SW480 (cell line): ENCODE data around the gene OTUD5.
A peak's percentile ranks its signal among the peaks of the same experiment; 100 is the strongest.

ENCODE experiments used
- DNase-seq: peaks from one replicate; pipeline ENCODE4 v3.0.0-alpha.2; 2016; ENCODE audit warnings: low spot score

Gene OTUD5

DNA sequence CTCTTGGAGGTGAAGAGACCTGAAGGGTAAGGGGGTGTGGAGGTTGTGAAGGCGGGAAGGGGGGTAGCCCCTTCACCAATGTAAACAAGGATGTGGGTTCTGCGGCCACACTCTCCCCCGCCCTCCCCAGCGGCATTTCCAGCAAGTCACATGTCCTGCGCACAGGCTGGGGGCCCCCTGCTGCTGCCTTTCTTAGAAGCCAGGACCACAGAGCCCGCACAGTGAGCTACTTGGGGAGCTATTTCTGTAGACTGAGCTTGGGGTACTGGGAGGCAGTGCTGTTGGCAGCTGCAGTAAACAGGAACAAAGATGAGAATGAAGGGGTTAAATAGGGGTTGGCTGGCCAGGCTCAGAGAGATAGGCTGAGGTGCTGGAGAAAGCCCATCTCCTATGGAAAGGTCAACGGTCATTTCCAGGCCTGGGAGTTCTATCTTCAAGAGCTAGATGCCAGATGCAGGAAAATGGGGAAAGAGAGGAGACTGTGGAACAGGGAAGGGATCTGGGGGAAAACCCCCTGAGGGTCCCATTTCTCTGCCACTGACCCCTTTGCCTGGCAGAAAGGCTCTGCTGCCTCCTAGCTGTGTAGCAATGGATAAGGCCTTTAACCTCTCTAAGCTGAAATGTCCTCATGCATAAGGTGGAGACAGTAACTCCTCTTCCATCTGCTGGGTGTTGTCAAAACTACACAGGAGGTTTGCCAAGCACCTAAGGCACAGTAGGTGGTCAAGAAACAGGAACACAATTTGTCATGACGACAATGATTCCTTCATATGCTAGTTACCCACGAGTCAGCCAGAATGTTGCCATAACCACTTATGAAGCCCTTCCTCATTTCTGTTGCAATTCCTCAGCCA, 20.1 kb downstream of the OTUD5 start:
- no peak for DNase-seq

DNA sequence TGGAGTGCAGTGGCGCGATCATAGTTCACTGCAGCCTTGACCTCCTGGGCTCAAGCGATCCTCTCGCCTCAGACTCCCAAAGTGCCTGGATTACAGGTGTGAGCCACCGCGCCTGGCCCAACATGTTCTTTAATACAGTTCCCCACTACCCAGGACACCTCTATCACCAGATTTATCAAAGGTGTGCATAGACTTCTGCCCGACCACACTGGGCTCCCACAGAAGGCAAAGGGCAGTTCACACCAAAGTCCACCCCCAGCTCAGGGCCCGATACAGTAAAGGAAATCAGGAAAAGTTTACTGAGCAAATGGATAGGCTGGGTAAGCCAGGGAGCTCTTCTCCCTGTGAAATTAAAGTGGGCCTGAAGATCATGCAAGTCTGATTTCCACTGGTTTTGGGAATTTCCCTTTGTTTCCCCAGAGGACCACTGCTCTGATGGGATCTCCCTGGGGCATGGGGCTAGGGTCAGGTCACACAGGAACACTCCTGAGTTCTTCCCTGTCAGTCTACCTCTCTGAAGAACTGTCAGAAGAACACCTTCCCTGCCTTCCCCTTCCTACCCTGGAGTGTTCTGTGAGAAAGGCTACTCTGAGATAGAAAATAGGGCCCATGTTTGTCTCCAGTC, 20.9 kb downstream of the OTUD5 start:
- DNase-seq: no peak

GRCh38 chrX:48935301-48935670, 22.1 kb downstream of the OTUD5 start:
- DNase-seq: no peak

GRCh38 chrX:48934581-48935300, 22.7 kb downstream of the OTUD5 start:
- DNase-seq: no peak

DNA sequence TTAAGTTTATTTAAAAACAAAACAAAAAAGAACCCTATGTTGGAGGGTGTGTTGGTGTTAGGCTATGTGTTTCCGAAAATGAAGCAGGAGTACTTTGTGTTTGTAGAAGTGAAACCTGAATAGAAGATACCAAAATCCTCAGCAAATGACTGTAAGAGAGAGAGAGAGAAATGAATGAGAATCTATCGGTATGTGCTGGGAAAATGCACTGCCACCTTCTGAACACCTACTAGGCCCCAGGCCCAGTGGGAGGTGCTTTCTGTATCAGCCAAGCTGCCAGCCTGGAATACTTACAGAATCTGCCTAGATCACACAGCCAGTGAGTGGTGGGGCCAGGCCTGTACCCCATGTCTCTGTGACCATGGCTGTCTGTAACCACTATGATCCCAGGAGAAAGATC, 23.6 kb downstream of the OTUD5 start:
- DNase-seq: no peak

- DNase-seq: no peak
These were observed 29.5 kb downstream of the OTUD5 start for GRCh38 chrX:48927736-48928382.

DNA sequence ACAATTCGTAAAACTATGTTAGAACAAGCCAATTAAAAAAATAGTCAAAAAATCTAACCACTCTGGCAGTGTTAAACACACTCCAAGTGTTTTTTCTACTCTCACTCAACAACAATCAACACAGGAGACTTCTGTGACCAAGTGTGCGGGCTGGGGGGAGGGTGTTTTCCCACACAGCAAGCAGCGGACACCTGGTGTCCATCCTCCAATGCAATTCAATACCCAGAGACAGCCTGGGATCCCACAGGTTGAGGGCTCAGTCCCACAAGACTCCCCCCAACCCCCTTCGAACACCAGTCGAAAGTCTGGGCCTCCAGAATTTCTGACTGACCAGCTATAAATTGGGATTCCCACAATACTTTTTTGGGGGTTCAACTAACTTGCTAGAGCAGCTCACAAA, 30.3 kb downstream of the OTUD5 start:
- DNase-seq: no peak

DNA sequence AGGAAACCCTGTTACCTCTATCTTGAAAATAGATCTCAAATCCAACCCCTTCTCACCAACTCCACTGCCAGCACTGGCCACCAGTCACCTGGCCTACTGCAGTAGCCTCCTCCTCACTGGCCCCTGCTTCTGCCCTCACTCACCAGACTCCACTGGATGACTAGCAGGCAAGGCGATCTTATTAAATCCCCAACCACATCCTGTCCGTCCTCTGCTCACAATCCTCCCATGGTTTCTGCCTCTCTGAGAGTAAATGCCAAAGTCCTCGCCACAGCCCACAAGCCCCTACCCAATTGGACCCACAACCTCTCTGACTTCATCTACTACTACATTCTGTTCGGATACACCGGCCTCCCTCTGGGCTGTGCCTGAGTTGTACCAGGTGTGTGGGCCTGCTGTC, 33.1 kb downstream of the OTUD5 start:
- DNase-seq: no peak

DNA sequence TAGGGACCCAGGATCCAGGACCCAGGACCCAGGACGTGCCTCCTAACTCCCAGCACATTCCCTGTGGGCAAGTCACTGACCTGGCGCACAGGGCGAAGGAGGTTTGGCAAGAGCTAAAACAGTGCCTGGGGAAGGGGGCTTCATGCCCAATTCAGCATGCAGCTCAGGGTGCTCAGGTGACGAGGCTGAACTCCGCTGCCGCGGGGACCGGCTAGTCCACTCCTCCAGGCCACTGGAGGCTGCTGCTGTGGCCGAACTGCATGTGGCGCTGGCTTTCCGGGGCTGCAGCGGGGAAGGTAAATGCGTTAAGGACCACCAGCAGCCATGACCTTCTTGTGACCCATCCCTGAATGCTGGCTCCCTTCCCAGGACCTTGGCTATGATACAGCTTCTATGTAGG, 33.6 kb downstream of the OTUD5 start:
- DNase-seq: no peak

DNA sequence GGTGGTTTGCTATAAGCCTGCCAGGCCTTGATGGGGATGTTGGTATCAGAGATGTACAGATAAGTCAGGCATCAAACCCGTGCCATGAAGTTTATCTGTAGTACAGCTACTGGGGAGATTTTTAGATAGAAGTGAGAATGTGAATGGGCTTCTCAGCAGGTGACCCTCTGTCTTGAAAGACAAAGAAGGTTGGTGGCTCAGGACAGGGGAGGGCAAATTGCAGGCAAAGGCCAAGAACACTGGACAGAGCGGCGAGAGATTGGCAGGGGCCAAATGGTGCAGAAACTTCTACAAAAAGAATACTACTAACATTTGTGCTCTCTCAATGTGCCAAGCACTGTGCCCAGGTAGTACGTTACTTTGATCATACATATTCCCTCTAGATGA, 36.7 kb downstream of the OTUD5 start:
- no peak for DNase-seq

- DNase-seq: no peak
These were observed 37.3 kb downstream of the OTUD5 start for GRCh38 chrX:48919947-48920717.

DNA sequence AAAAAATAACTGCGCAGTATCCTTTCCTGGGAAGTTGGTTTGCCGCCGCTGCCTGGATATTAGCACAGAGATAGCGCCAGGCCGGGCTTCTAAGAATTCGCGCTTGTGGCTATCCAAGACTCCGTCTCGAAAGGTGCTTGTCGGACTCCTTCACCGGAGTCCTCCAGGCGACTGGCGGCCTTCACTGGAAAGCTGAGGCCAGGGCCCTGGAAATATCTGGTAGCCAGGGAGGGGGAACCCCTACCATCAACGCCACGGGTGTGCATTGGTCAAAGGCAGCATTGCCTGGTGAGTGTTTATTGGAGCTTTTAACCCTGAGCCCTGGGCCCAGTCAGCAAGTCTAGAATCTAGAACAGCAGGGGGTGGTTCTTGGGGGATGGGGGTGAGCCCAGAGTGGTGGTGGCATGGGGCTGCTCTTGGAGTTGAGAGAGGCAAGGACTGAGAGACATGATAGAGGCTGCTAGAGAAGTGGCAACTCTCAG, 38.0 kb downstream of the OTUD5 start:
- no peak for DNase-seq

DNA sequence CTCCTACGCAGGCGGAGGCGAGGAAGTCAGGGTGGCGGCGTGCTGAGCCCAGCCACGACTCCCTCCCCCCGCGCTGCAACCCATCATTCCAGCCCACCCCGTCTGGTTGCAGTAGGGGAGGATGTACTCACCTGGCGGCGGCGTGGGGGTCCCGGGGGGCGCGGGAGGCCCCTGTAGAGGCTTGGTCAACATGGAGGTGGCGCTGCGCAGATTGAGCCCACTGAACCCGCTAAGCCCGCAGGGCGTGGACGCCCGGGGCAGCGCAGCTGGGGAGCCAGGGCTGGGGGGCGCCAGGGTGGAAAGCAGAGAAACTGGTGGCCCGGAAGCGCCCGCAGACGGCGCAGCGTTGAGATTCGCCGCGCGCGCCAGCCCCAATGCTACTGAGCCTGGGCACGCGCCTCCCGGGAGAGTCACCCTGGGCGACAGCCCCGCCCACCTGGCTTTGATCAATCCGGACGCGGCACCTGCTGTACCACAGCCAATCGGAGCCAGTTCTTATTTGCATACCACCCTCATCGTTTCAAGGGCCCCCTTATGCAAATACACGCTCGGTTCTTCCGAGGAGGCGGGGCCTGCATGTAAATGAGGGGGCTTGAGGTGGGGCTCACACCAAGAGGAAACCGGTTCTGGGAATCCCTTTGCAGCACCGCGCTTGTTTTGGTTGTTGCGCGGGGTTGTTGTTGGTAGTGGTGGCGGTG, 38.6 kb downstream of the OTUD5 start, which contains the start of gene PIM2:
TSS of gene PIM2 (minus strand) at position 382 of the 698 bp plus-strand sequence. CDS start at position 192, 190 bp downstream.
- DNase-seq: peak; percentile 97

DNA sequence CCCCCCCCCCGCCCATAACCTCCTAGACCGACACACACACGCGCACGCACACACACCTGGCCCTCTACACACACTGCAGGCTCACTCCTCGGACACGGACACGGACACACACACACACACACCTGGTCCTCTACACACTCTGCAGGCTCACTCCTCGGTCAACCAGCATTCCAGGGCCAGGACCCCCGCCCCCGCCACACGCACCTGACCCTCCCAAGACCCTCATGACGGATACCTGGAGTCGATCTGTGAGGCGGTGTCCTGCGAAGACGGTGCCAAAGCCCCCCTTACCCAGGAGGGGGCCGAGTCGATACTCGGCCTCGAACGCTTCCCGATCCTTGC, 39.1 kb downstream of the OTUD5 start:
- no peak for DNase-seq

GRCh38 chrX:48917139-48918001, 40.0 kb downstream of the OTUD5 start:
- peak; percentile 91 for DNase-seq

- DNase-seq: no peak
These were observed 42.6 kb downstream of the OTUD5 start for GRCh38 chrX:48914593-48915493.

- no peak for DNase-seq
These were observed 43.6 kb downstream of the OTUD5 start for GRCh38 chrX:48913605-48914366.
